ENCODE measurements around the gene DDX56.
A peak's percentile ranks its signal among the peaks of the same experiment; 100 is the strongest.
"Not testable (repeated sequence)": the region's sequence is repeated elsewhere in the genome, so short reads cannot be mapped to it uniquely, and the experiment has no call there.

Gene DDX56

GRCh38 chr7:44599222-44599621 is 25.5 kb upstream of the DDX56 start:
- ATAC-seq, result no peak
- TF ChIP-seq PPARA (CRISPR knock-in tag; IDR thresholded peaks at IDR 0.05; ENCODE audit: borderline replicate concordance) (no peak), BACH2 (CRISPR knock-in tag; IDR thresholded peaks at IDR 0.05; ENCODE audit: borderline replicate concordance) (no peak), TCF4 (CRISPR knock-in tag; IDR thresholded peaks at IDR 0.05; ENCODE audit: borderline replicate concordance) (no peak), TOX (CRISPR knock-in tag; IDR thresholded peaks at IDR 0.05; ENCODE audit: borderline replicate concordance) (no peak), GLIS3 (CRISPR knock-in tag; IDR thresholded peaks at IDR 0.05) (no peak), ZNF565 (CRISPR knock-in tag; conservative IDR thresholded peaks at IDR 0.05; ENCODE audit: low read depth) (no peak), OSR1 (CRISPR knock-in tag; IDR thresholded peaks at IDR 0.05) (no peak), ZFP3 (CRISPR knock-in tag; IDR thresholded peaks at IDR 0.05) (no peak), RARB (CRISPR knock-in tag; IDR thresholded peaks at IDR 0.05) (no peak), ZFP30 (CRISPR knock-in tag; IDR thresholded peaks at IDR 0.05) (no peak), CSDC2 (CRISPR knock-in tag; IDR thresholded peaks at IDR 0.05) (no peak)
- TF ChIP-seq, protein P1, sequence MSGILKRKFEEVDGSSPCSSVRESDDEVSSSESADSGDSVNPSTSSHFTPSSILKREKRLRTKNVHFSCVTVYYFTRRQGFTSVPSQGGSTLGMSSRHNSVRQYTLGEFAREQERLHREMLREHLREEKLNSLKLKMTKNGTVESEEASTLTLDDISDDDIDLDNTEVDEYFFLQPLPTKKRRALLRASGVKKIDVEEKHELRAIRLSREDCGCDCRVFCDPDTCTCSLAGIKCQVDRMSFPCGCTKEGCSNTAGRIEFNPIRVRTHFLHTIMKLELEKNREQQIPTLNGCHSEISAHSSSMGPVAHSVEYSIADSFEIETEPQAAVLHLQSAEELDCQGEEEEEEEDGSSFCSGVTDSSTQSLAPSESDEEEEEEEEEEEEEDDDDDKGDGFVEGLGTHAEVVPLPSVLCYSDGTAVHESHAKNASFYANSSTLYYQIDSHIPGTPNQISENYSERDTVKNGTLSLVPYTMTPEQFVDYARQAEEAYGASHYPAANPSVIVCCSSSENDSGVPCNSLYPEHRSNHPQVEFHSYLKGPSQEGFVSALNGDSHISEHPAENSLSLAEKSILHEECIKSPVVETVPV (CRISPR knock-in tag; IDR thresholded peaks at IDR 0.05), result no peak
- TF ChIP-seq, protein P2, sequence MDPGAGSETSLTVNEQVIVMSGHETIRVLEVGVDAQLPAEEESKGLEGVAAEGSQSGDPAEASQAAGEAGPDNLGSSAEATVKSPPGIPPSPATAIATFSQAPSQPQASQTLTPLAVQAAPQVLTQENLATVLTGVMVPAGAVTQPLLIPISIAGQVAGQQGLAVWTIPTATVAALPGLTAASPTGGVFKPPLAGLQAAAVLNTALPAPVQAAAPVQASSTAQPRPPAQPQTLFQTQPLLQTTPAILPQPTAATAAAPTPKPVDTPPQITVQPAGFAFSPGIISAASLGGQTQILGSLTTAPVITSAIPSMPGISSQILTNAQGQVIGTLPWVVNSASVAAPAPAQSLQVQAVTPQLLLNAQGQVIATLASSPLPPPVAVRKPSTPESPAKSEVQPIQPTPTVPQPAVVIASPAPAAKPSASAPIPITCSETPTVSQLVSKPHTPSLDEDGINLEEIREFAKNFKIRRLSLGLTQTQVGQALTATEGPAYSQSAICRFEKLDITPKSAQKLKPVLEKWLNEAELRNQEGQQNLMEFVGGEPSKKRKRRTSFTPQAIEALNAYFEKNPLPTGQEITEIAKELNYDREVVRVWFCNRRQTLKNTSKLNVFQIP (CRISPR knock-in tag; IDR thresholded peaks at IDR 0.05; ENCODE audit: borderline replicate concordance, low read depth), result no peak
- TF ChIP-seq, protein P3, sequence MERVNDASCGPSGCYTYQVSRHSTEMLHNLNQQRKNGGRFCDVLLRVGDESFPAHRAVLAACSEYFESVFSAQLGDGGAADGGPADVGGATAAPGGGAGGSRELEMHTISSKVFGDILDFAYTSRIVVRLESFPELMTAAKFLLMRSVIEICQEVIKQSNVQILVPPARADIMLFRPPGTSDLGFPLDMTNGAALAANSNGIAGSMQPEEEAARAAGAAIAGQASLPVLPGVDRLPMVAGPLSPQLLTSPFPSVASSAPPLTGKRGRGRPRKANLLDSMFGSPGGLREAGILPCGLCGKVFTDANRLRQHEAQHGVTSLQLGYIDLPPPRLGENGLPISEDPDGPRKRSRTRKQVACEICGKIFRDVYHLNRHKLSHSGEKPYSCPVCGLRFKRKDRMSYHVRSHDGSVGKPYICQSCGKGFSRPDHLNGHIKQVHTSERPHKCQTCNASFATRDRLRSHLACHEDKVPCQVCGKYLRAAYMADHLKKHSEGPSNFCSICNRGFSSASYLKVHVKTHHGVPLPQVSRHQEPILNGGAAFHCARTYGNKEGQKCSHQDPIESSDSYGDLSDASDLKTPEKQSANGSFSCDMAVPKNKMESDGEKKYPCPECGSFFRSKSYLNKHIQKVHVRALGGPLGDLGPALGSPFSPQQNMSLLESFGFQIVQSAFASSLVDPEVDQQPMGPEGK (CRISPR knock-in tag; IDR thresholded peaks at IDR 0.05; ENCODE audit: borderline replicate concordance), result no peak

DNA sequence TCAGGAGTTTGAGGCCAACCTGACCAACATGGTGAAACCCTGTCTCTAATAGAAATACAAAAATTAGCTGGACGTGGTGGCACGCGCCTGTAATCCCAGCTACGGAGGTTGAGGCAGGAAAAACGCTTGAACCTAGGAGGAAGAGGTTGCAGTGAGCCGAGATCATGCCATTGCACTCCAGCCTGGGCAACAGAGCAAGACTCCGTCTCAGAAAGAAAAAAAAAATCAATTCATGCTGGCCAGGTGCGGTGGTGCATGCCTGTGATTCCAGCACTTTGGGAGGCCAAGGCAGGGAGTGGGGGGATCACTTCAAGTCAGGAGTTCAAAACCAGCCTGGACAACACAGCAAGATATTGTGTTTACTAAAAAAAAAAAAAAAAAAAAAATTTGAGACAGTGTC is 23.5 kb upstream of the DDX56 start:
- not testable (repeated sequence) for ATAC-seq

DNA sequence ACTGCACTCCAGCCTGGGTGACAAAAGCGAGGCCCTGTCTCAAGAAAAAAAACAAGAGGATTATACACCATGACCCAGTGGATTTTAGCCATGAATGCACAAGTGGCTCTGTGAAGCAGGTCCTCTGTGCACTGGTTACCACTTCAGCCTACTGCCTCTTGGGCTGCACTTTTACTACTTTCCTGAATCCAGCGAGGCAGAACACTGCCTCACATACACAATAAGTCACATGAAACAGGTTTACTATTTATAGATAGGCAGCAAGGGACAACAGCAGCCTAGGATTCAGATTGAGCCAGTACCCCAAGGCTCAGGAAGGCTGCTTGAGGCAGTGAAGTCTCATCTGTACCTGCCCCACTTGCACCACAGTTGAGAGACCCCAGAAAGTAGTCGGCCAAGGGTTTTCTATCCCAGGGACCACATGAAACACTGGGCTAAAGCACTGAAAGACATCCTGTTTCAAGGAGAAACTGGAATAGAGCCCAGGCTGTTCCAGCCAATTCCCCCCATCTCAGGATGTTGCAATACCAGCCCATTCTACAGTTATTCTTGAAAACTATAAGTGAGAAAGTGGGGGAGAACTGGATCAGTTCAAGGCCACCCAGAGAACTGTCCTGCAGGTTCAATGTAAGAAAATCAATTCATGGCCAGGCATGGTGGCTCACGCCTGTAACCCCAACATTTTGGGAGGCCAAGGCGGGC is 22.4 kb upstream of the DDX56 start:
- ATAC-seq, result peak; percentile 77
- TF ChIP-seq, protein P4, sequence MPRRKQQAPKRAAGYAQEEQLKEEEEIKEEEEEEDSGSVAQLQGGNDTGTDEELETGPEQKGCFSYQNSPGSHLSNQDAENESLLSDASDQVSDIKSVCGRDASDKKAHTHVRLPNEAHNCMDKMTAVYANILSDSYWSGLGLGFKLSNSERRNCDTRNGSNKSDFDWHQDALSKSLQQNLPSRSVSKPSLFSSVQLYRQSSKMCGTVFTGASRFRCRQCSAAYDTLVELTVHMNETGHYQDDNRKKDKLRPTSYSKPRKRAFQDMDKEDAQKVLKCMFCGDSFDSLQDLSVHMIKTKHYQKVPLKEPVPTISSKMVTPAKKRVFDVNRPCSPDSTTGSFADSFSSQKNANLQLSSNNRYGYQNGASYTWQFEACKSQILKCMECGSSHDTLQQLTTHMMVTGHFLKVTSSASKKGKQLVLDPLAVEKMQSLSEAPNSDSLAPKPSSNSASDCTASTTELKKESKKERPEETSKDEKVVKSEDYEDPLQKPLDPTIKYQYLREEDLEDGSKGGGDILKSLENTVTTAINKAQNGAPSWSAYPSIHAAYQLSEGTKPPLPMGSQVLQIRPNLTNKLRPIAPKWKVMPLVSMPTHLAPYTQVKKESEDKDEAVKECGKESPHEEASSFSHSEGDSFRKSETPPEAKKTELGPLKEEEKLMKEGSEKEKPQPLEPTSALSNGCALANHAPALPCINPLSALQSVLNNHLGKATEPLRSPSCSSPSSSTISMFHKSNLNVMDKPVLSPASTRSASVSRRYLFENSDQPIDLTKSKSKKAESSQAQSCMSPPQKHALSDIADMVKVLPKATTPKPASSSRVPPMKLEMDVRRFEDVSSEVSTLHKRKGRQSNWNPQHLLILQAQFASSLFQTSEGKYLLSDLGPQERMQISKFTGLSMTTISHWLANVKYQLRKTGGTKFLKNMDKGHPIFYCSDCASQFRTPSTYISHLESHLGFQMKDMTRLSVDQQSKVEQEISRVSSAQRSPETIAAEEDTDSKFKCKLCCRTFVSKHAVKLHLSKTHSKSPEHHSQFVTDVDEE (CRISPR knock-in tag; IDR thresholded peaks at IDR 0.05), result no peak
- no peak for TF ChIP-seq RARB (CRISPR knock-in tag; IDR thresholded peaks at IDR 0.05)
- no peak for TF ChIP-seq ZFP3 (CRISPR knock-in tag; IDR thresholded peaks at IDR 0.05)
- TF ChIP-seq OSR1 (CRISPR knock-in tag; IDR thresholded peaks at IDR 0.05), result no peak
- TF ChIP-seq, protein P1 (CRISPR knock-in tag; IDR thresholded peaks at IDR 0.05), result no peak
- no peak for TF ChIP-seq PPARA (CRISPR knock-in tag; IDR thresholded peaks at IDR 0.05; ENCODE audit: borderline replicate concordance)
- TF ChIP-seq TCF4 (CRISPR knock-in tag; IDR thresholded peaks at IDR 0.05; ENCODE audit: borderline replicate concordance), result no peak
- TF ChIP-seq ZC3H10 (CRISPR knock-in tag; IDR thresholded peaks at IDR 0.05), result no peak
- no peak for TF ChIP-seq ZFP30 (CRISPR knock-in tag; IDR thresholded peaks at IDR 0.05)
- TF ChIP-seq, protein P2 (CRISPR knock-in tag; IDR thresholded peaks at IDR 0.05; ENCODE audit: borderline replicate concordance, low read depth), result no peak

Data from SK-N-SH treated with all-trans-retinoic acid at 6 μM for 48 hours (cell line).